DMS 273 (cell line): ENCODE results near the gene HTR1E.
"Not testable (repeated sequence)": the region's sequence is repeated elsewhere in the genome, so short reads cannot be mapped to it uniquely, and the experiment has no call there.

Source experiments
- DNase-seq: peaks from one replicate; lab custom pipeline; 2025; ENCODE audit not compliant: unreplicated experiment; lab: John Stamatoyannopoulos, UW

The HTR1E gene

DNA sequence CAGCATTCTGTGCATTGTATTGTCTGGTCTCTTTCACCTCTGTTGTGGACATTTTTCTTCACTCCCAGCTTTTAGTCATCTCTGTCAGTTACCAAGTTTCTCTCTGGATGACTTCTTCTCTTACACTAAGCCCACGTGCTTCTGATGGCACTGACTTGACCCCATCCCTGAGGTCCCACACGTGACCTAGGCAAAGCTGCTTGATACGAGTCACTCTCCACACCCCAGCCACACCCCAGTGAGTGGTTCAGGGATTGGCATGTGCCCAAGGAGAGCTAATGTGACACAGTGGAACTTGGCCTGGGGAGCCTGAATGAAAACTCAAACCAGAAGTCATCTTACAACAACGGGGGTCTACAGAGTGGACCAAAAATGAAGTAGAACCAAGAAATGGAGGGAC, 32.2 kb downstream of the HTR1E start:
- DNase-seq = no peak

DNA sequence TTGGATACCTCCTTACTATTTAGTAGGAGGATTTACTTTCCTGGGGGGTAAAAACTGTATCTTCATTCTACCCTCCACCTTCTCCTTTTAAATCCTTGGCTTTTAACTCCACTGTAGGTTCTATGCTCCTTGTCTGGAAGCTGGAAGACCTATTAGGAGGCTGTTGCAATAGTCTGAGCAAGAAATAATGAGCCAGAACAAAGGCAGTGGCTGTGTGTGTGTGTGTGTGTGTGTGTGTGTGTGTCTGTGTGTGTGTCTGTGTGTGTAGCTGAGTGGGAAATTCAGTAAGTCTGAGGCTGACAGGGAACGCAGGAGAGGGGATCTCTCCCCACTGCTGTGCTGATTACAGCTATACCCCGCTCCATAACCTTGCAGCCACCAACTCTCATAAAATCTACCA, 35.8 kb downstream of the HTR1E start:
- DNase-seq = no peak

DNA sequence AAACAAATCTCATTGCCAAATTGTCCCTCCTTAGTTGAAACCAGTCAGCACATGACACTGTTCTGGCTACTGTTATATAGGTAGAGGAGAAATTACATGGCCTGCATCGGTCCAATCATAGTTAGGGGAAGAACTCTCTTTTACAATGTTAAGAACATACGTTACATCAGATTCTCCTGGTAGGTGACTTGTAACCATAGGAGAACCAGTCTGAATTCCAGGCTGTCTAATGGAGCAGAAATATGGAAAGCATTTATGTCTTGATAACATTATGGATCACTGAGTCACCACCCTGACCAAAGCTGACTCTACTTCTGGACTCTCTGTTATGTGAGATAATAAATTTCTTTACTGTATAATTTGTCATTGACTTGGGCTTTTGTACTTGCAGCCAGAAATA, 40.9 kb downstream of the HTR1E start:
- DNase-seq = no peak

- no peak for DNase-seq
These were observed 64.2 kb downstream of the HTR1E start for GRCh38 chr6:87001494-87001893.

DNA sequence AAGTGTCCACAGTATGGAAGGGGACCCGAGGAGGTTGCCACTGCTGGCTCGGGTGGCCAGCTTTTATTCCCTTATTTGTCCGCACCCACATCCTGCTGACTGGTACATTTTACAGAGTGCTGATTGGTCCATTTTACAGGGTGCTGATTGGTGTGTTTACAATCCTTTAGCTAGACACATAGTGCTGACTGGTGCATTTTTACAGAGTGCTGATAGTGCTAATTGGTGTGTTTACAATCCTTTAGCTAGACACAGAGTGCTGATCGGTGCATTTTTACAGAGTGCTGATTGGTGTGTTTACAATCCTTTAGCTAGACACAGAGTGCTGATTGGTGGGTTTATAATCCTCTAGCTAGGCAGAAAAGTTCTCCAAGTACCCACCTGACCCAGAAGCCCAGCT, 65.1 kb downstream of the HTR1E start:
- not testable (repeated sequence) for DNase-seq

DNA sequence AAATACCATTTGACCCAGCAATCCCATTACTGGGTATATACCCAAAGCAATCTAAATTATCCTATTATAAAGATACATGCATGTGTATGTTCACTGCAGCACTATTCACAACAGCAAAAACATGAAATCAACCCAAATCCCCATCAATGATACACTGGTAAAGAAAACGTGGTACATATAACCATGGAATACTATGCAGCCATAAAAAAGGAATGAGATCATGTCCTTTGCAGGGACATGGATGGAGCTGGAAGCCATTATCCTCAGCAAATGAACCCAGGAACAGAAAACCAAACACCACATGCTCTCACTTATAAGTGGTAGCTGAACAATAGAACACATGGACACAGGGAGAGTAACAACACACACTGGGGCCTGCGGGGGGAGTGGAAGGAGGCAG, 69.2 kb downstream of the HTR1E start:
- not testable (repeated sequence) for DNase-seq

GRCh38 chr6:87009581-87009980, 72.3 kb downstream of the HTR1E start:
- not testable (repeated sequence) for DNase-seq

- DNase-seq = no peak
These were observed 74.7 kb downstream of the HTR1E start for GRCh38 chr6:87012035-87012434.

DNA sequence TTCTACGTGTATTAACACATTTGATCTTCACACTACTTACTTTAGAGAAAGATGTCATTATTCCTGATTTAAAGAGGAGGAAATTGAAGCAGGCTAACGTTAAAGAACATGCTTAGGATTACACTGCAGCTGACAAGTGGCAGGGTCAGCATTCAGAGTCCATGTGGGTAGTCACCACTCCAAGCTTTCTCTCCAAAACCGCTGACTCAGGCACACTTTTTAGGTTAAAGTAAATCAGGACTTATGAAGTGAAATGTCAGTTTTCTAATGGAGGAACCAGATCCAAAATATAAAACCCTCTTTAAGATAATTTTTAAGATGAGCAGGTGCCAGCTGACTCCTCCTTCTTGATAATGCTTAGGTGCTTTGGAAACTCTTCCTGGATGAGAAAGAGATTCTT, 75.4 kb downstream of the HTR1E start:
- DNase-seq = no peak

- no peak for DNase-seq
These were observed 79.4 kb downstream of the HTR1E start for GRCh38 chr6:87016772-87017171.

DNA sequence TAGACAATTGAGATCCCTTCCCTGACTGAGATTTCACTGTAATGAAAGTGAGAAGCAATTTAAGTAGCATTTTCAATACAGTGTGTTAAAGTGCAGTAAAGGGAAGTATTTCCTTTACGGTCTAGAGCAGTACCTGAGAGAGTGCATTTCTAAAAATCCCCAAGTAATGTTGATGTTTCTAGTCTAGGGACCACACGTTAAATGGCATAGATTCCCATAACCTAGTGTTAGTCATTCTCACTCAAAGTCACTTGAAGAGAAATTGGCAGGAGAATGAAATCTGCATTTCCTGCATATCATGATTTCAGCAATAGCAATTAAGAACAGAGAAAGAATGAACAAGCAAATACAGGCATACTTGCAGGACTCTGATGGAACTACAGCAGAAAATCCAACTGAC, 89.7 kb downstream of the HTR1E start:
- DNase-seq = no peak

- peak; percentile 85 for DNase-seq
These were observed 92.5 kb downstream of the HTR1E start for GRCh38 chr6:87029711-87030314.

GRCh38 chr6:87040729-87041128, 103.4 kb downstream of the HTR1E start:
- no peak for DNase-seq

- no peak for DNase-seq
These were observed 108.3 kb downstream of the HTR1E start for GRCh38 chr6:87045521-87046075.

- no peak for DNase-seq
These were observed 112.5 kb downstream of the HTR1E start for GRCh38 chr6:87049779-87050178.

- no peak for DNase-seq
These were observed 116.0 kb downstream of the HTR1E start for GRCh38 chr6:87053312-87053711.

DNA sequence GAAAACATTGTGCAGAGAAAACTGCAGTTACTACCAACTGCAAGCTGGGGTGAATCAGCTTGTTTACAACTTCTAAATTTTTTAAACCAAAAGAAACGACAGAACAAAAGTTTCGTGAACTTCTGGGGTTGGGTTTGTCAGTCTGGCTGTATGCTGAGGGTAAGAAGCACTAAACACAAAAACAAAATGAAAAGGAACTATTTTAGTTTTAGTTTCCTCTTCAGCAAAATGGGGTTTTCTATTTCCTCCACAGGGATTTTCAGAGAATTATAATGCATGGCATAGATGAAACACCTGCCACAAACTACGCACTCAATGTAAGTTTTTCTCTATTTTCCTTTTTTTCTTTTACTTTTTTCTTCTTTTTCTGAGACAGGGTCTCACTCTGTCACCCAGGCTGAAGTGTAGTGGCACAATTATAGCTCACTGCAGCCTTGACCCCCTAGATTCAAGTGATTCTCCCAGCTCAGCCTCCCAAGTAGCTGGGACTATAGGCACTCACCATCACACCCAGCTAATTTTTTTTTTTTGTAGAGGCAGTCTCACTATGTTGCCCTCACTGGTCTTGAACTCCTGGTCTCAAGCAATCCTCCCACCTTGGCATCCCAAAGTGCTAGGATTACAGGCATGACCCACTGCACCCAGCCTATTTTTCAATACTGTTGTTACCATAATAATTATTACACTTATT, 117.0 kb downstream of the HTR1E start:
- no peak for DNase-seq

DNA sequence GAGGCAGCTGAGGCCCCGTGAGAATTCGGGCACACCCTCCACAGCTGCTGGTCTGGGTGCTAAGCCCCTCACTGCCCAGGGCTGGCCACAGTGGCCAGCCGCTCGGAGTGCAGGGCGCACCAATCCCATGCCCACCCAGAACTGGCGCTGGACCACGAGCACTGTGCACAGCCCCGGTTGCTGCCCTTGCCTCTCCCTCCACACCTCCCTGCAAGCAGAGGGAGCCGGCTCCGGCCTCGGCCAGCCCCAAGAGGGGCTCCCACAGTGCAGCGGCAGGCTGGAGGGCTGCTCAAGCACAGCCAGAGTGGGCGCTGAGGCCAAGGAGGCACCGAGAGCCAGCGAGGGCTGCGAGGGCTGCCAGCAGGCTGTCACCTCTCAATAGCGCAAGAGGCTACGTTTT, 122.6 kb downstream of the HTR1E start:
- DNase-seq = no peak

DNA sequence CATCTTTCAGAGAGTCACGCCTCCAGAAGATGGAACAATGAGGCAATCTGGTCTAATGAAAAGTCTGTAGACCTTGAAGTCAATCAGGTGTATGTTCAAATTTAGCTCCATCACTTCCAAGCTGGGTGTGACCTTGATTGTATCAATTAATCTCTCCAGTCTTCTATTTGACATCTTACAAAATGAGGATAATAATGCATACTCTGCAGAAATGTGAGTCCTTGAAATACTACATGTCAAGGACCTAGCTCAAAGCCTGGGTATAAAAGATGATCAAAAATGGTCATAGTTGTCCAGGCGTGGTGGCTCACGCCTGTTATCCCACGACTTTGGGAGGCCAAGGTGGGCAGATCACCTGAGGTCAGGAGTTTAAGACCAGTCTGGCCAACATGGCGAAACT, 127.8 kb downstream of the HTR1E start:
- DNase-seq = no peak
